Kasumi-1 (cell line): Measurements from ENCODE around the gene PDE4B.
"Not testable (repeated sequence)": the region's sequence is repeated elsewhere in the genome, so short reads cannot be mapped to it uniquely, and the experiment has no call there.

ENCODE experiments used
- DNase-seq, 2 experiments: peaks; one replicate each; lab custom pipeline; 2025; lab: John Stamatoyannopoulos, UW

Gene PDE4B

DNA sequence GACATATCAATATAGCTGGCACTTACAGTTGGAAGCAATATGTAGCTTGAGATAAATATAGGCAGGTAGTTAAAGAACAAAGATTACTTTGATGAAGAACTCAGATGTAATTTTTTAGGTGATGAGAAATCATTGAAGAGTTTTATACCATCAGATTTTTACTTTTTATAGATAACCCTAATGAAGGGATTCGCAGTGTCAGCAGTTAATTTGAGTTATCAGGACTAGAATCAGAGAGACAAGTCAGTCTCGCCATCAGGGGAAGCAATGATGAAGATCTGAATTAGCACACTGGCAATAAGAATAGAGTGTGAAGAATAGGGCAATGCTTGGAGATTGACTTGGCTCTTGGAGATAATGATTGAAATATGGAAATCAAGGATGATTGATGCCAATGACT lies 342.5 kb downstream of the PDE4B start:
- no peak for DNase-seq

DNA sequence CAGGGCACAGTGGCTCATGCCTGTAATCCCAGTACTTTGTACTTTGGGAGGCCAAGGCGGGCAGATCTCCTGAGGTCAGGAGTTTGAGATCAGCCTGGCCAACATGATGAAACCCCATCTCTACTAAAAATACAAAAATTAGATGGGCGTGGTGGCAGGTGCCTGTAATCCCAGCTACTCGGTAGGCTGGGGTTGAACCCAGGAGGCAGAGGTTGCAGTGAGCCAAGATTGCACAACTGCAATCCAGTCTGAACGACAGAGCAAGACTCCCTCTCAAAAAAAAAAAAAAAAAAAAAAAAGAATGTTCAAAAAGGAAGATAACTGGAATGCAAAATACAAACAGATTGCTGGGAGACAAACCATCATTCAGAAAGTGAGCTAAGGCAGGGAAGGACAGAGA lies 343.7 kb downstream of the PDE4B start:
- not testable (repeated sequence) for DNase-seq

DNA sequence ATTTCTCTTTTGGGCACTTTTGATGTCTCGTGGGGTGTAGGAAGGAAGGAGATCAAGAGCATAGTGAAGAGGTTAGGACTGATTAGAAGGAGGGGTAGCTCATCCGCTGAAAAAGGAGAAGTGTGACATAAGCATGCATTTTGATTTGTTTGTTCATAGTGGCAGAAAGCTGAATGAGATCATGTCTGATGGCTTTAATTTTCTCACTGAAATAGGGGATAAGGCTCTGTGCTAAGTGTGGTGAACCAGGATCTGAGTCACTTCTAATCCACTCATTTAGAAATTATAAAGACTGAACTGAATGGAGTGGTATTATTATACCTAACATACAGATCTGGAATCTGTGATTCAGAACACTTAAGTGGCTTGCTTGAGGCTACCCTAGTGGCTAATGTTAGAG lies 344.5 kb downstream of the PDE4B start:
- DNase-seq: no peak

DNA sequence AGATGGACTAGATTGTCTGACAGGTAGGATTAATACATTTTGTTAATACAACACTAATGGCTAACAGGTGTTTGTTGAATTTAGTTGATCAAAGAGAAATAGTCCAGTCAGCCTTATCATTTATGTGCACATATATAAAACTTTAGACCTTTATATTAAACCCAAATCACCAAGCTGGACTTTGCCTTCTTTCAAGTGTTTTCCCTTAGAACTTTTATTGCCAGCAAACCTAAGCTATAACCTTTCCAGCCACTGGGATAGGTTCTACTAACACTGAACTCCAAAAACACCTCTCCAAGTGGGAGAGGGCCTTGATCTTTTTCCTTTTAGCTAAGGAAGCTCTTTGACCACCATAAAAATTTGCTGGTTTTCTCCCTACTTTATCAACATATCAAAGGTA lies 345.9 kb downstream of the PDE4B start:
- no peak for DNase-seq

DNA sequence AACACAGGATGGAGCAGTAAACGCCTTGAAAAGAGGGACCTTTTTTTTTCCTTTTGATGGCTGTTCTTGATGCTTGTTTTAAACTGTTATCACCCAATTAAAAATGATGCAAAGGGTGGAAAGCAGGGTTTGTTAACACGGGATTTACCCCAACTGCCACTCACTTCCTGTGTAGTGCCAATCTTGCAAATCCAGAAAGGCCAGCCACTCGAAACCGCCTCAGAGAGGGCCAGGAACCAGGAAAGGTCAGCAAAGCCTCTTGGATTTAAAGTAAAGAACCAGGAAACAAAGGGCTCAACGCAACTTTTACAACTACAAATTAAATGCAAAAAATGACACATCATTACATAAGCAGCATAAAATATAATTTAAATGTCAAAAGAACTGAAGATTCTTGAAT lies 347.4 kb downstream of the PDE4B start:
- DNase-seq: no peak

DNA sequence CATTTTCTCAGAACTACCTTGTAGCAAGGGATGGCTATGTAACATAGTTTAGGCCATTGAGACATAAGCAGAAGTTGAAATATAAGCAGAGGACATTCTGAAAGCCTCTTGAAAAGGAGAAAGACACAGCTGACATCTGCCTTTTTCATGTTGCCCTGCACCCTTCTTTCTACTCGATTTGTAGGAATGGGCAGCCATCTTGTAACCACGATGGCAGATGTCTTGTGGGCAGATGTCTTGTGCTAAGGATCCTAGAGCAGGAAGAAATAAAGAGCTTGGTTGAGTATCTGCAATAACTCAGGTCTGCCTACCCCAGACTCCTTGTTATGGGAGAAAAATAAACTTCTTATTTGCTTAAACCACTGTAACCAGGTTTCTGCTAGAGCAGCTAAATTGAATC lies 351.0 kb downstream of the PDE4B start:
- DNase-seq: no peak

DNA sequence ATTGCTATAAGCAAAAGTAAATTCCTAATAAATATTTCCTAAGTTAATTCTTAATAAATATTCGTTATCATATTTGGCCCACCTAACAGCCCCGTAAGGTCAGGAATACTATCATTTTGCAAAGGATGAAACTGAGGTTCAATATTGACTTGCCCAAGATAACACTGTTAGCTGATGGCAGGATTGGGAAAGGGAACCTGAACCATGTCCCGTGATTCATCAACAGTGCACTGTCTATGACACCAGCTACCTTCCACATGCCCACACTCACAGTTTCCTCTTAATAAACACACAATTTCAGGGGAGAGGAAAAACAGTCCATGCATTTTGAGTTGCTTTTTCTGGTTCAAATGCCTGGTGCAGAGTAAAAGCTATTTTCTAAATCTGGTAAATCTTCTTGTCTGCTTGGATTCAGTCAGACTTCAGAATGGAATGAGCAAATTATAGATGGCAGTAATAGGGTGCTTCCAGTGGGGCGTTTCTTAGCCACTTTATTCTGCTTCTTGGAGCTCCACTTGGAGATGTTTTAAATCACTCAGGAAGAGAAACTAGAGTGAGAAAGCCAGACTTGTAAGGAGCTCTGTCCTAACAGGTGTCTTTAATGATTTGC lies 354.6 kb downstream of the PDE4B start:
- DNase-seq: no peak

DNA sequence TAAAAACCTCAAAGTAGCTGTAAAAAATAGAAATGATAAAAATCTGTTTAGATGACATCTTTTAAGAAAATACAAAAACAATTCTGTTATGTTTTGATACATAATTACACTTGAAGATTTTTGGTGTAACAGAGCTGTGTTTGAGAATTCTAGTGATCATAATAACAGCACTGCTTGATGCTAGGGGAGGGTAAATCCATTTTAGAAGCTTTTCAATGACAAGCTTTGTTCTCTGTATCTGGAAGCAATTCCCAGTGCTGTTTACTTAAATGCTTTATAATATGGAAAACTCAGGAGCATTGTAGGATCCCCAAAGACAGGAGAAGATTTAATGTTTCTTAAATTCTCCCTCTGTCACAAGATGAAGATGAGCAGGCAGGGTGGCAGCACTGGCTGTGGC lies 359.3 kb downstream of the PDE4B start:
- DNase-seq: no peak

DNA sequence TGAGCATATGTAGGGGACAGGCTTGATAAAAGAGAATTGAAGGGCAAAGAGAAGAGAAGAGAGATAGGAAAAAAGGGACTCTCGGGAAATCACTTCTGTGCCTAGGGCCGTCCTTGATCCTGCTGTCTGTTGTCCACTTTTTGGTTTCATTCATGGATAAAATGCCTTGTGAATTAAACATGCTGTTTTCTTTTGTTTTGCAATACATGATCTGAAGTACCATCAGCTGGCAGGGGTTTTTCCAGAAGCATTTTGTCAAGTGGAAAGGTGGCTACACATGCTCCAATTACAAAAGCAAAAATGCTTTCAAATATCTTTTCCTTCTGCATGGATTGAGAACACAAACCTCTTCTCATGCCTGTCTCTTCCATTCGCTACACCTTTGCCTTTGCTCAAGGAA lies 361.7 kb downstream of the PDE4B start:
- DNase-seq: no peak

DNA sequence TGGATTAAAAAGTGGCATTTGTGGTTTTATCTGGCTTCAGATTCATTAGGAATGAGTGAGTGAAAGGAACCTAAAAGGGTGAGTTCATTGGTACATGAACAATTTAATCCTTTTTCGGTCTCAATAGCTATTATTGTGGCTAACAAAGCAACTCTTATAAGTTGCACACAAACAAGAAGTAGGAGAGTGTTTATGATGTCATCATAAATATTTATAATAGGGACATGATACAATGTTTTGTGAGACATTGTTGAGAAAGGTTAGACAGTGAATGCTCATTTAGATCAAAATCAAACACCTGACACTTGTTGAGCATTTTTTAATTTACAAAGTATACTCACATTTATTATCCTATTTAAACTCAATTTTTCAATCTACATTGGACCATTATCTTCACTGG lies 363.4 kb downstream of the PDE4B start:
- no peak for DNase-seq

DNA sequence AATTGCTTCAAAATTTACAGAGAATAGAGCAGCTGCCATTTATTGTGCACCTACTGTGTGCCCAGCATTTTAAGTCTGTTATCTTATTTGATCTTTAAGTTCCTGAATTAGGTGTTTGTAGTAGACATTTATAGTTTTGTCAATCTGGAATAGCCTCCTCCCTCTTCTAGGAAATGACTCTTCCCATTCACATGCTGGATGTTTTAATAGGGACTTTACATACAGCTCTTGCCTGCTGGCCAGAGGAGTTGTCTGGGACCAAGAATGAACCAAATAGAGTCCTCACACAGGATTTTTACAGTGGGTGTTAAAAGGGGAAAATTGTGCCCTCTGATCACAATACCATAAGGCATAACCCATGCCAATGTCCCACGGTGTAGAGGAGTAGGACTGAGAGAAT lies 367.1 kb downstream of the PDE4B start:
- no peak for DNase-seq

DNA sequence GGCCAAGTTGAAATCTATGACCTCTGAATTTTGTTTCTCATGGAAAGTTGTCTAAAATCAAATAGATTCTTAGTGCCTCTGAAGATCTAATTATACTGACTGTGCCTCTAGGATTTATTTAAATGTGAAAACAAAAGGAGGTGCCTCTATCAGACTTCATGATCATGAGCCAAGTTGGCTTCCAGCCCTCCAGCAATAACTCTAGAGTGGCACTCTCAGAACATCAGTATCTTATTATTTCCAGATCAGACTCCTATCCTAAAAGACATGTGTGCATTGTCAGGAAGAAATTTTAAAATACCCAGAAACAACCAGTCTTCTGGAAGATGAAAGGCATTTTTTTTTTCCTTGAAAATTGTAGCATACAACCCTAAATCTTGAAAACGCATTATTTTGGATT lies 368.0 kb downstream of the PDE4B start:
- no peak for DNase-seq

DNA sequence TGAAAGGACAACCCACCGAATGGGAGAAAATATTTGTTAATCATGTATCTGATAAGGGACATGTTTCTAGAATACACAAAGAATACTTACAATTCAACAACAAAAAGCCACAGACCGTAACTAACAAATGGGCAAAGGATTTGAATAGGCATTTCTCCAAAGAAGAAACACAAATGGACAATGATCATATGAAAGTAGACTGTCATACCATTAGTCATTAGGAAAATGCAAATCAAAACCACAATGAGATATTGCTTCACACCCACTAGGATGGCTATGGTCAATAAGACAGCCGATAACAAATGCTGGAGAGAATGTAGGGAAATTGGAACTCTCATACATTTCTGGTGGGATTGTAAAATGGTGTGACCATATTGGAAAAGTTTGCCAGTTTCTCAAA lies 374.1 kb downstream of the PDE4B start:
- DNase-seq: no peak

DNA sequence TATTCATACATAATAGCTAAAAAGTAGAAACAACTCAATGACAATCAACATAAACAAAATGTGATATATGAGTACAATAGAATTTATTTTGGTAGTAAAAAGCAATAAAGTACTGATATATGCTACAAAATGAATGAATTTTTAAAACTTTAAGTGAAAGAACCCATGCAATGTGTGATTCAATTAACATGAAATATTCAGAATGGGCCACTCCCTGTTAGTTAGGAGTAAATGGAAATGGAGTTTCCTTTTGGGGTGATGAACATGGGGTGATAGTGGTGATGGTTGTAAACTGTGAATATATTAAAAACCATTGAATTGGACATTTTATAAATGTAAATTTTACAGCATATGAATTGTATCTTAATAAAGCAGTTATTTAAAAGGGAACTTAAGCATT lies 374.6 kb downstream of the PDE4B start:
- no peak for DNase-seq

DNA sequence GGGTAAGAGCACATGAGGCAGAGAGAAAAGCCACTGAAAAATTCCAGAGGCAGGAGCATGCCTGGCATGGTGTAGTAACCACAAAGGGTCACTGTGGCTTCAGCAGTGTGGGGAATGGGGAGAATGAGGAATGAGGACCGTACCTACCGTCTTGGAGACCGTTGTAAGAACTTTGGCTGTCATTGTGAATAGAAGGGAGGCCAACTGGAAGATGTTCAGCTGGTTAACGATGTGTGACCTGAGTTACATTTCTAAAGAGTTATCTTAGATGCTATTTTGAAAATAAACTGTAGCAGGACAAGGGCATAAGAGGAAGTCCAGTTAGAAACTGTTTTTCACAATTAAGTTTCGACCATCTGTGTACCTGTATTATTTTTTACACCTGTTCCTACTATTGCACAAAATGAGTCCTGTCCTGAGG lies 375.8 kb downstream of the PDE4B start:
- DNase-seq: no peak

DNA sequence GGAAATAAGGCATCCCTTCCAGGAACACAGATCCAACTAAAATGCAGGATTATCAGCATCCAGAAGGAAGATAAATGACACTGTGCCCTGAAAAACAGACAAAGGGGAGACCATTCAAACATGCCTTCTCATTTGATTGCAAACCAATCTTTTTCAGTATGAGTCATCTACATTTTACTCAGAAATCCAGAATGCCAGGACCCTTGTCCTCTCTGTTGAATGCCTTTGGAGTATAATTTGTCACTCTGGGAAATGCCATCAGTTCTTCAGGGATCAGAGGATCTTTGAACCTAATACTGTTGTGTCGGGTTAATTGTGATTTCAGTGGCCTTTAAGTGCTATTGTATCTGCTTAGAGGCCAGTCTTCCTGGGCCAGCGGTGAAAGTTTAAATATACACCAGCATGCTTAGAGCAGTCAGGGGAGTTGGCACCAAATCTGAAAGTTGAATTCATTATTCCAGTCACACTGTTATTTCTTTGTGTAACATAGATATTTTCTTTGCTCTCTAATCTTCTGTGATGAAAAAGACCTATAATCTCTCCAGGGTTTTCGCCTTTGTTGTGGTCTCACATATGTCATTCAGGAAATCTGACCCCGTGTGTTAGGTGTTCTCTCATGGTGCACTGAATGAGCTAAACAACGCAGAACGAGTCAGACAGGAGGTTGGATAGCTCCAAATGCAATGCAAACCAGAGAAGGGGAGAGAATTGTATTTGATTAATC lies 376.4 kb downstream of the PDE4B start:
- no peak for DNase-seq

DNA sequence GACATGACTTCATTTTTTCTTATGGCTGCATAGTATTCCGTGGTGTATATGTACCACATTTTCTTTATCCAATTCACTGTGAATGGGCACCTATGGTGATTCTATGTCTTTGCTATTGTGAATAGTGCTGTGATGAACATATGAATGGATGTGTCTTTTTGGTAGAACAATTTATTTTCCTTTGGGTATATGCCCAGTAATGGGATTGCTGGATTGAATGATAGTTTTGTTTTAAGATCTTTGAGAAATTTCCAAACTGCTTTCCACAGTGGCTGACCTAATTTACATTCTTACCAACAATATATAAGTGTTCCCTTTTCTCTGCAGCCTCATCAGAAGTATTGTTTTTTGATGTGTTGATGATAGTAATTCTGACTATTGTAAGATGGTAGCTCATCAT lies 379.6 kb downstream of the PDE4B start:
- no peak for DNase-seq

DNA sequence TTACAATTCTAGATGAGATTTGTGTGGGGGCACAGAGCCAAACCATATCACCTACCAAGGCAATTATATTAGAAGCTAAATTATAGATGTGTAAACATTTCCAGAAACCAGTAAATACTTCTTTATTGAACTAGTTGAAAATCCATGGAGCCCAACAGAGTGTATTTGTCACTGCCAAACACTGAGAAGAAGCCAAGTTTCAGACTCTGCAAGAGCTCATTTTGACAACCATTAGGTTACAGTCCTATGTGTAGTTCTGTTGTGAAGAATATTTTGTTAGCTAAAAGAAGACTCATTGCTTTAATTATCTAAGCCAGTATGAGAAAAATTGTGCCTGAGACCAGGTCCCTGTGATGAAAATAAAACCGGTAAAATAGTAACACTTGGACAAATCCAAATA lies 382.4 kb downstream of the PDE4B start:
- DNase-seq: no peak

DNA sequence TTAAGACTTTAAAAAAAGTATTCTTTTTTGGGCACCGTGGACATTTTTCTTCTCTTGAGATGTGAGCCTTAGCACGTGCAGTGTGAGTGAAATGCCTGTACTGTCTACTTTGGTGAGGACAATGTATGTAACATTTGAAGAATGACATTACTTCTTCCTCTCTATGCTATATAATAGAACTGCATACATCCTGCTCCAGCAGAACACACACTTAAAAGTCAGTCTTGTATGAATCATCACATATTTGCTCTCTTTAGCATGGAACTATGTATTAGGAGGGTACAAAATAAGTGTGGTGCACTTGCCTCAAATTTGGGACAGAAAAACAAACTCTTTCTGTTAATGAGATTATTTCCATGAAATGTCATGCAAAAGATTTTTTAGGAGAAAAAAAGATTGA lies 382.9 kb downstream of the PDE4B start:
- DNase-seq: no peak

DNA sequence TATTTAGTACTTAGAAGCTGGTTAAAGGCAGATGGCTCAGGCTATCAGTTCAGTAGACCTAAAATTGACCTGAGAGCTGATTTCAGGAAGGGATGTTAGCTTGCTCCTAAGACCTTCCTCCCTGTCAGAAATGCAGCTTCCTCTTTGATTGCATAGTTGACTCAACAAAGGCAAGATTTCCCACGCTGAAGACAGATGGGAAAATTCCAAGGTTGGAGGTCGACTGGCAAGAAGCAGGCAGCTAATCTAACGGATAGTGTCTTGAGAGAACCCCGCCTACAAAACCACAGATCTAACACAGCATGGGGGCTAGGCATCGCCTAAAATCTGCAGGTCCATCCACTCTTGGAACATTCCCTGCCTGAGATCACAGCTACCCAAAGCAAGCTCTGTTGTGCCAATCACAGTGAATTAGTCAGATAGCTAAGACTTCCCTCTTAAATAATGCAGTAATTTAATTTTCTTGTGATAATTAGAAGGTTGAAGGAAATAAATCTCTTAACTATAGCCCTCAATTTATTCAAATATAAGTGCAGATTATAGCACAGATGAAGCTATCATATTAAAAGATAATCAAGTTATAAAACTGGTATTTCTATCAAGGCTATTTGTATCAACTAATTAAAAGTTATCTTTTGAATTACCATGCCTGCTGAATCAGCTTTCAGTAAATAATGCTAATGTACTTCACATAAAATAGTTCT lies 383.5 kb downstream of the PDE4B start:
- DNase-seq: no peak

DNA sequence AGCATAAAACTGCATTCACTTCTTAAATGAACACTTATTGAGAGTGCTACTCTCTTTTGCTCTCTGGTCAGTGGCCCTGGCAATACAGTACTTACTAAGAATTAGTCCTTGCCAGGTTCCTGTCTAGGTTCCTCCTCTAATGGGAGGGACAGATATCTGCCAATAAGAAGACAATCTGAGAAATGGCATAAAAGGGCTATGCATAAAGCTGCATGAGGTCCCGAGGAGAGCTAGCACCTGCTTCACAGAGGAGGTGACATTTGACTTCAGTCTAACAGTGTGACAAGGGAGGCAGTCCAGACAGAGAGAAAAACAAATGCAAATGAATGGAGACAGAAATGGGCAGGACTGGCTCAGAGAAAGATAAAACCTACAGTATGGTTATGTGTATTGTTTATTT lies 384.1 kb downstream of the PDE4B start:
- DNase-seq: no peak

DNA sequence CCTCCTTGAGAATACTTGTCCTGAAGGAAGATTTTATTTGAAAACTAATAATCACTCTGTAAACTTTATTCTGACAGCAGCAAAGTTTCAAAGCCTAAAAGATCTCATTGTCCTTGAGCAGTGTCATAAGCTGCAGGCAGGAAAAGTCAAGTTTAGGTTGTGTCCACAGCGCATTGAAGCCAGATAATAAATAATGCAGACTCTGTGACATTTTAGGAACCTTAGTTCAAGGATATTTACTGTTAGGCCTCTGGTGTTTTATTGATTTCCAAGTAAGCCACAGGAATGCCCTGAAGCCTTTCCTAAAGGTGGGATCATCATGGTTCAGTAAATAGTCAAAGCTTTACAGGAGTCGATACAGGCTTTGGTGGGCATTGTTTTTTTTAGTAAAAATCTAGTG lies 384.8 kb downstream of the PDE4B start:
- no peak for DNase-seq

DNA sequence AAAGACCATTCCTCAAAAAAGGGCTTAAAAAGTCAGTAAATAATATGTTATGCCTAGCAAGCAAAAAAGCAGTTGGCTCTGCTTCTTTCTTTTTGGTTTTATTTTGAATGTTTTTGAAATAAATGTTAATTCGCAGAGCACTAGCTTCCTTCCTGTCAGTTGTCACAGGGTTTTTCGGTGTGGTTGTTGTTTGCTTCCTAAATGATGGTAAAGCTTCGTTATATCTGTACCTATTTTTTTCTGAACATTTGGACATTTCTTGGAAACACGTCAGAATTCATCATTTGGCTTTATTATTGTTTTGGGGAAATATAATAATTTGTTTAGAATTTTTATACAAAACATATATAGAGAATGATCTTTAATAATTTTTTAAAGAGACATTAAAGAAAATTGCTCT lies 389.3 kb downstream of the PDE4B start:
- no peak for DNase-seq
